HG02981 (cell line): ENCODE data around the gene C9.

Source experiments
- ATAC-seq: cut with Tn5 transposase; IDR thresholded peaks from one replicate; pipeline ENCODE4 v1.9.1; 2021; ENCODE audit warnings: mild to moderate bottlenecking, moderate library complexity; ENCODE audit not compliant: unreplicated experiment

The C9 gene

GRCh38 chr5:39376293-39376714 is 12.0 kb upstream of the C9 start:
- peak; percentile 69 for ATAC-seq

- ATAC-seq: no peak
Observed at GRCh38 chr5:39373791-39374190, 9.5 kb upstream of the C9 start.

- no peak for ATAC-seq
Observed at GRCh38 chr5:39371367-39371635, 7.0 kb upstream of the C9 start.

- no peak for ATAC-seq
Observed at GRCh38 chr5:39370555-39371366, 6.5 kb upstream of the C9 start.

- no peak for ATAC-seq
Observed at GRCh38 chr5:39369123-39369815, 5.0 kb upstream of the C9 start.

GRCh38 chr5:39368116-39368515 is 3.8 kb upstream of the C9 start:
- no peak for ATAC-seq

GRCh38 chr5:39367711-39368110 is 3.4 kb upstream of the C9 start:
- no peak for ATAC-seq

GRCh38 chr5:39363217-39363616 is 1.1 kb downstream of the C9 start:
- ATAC-seq: no peak

GRCh38 chr5:39362646-39363045 is 1.6 kb downstream of the C9 start:
- no peak for ATAC-seq

GRCh38 chr5:39361306-39361705 is 3.0 kb downstream of the C9 start:
- no peak for ATAC-seq

- ATAC-seq: no peak
Observed at GRCh38 chr5:39360471-39361111, 3.7 kb downstream of the C9 start.

GRCh38 chr5:39356263-39356662 is 8.0 kb downstream of the C9 start:
- no peak for ATAC-seq

GRCh38 chr5:39355324-39355723 is 9.0 kb downstream of the C9 start:
- ATAC-seq: no peak

GRCh38 chr5:39353717-39354399 is 10.4 kb downstream of the C9 start:
- no peak for ATAC-seq

- ATAC-seq: no peak
Observed at GRCh38 chr5:39352951-39353350, 11.3 kb downstream of the C9 start.

GRCh38 chr5:39352170-39352569 is 12.1 kb downstream of the C9 start:
- no peak for ATAC-seq

GRCh38 chr5:39349484-39349883 is 14.8 kb downstream of the C9 start:
- ATAC-seq: no peak

GRCh38 chr5:39342460-39342859 is 21.8 kb downstream of the C9 start:
- no peak for ATAC-seq

GRCh38 chr5:39341896-39342295 is 22.4 kb downstream of the C9 start:
- no peak for ATAC-seq

GRCh38 chr5:39340506-39340905 is 23.8 kb downstream of the C9 start:
- no peak for ATAC-seq

- no peak for ATAC-seq
Observed at GRCh38 chr5:39337252-39337915, 26.9 kb downstream of the C9 start.
